Measurements from ENCODE around the gene UBQLNL. TPM values are rescaled to one million over a fixed set of nuclear protein-coding genes. Genes with fewer than 3 reads are reported as not detected.
A peak's percentile ranks its signal among the peaks of the same experiment; 100 is the strongest.

UBQLNL gene, protein sequence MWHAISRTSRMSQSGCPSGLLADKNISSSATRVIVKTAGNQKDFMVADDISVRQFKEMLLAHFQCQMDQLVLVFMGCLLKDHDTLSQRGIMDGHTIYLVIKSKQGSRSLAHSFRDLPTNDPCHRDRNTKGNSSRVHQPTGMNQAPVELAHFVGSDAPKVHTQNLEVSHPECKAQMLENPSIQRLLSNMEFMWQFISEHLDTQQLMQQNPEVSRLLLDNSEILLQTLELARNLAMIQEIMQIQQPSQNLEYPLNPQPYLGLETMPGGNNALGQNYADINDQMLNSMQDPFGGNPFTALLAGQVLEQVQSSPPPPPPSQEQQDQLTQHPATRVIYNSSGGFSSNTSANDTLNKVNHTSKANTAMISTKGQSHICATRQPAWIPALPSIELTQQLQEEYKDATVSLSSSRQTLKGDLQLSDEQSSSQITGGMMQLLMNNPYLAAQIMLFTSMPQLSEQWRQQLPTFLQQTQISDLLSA
- total RNA-seq (2012; rRNA removed), result not detected in 2 replicates

DNA sequence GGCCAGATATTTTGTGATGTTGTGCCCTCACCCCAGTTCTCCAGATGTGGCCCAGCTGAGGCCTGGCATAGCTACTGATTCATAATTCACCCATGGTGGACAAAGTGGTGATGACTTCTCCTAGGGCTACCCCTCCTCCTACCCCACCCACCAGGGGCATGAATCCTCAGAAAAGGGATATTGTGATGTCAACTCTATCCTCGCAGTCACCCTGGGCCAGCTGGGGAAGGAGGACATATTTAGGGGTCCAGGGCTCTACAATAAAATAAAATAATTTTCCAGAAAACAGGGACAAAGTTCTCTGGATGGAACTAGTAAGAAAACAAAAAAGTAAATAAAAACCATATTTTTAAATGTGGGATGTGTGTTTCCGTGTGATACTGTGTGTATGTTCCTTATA lies at the start of gene UBQLNL:
TSS of gene UBQLNL (minus strand) at position 101 of the 400 bp plus-strand sequence. CDS start 258 bp downstream, outside the sequence.
- Histone ChIP-seq H3K4me2 (ENCODE audit: low read length) (no peak within 1 kb of the TSS), H3K36me3 (ENCODE audit: insufficient read depth, low read length) (no peaks in the 10 kb centered on the region), H3K9me3 (replicated peaks; ENCODE audit: low read length) (no peaks in the 10 kb centered on the region), H3K27me3 (ENCODE audit: control insufficient read depth, insufficient read depth, low read length) (peaks cover 6% of the 10 kb centered on the region), H3K4me3 (ENCODE audit: low read length) (no peak within 1 kb of the TSS), H3K4me1 (ENCODE audit: control insufficient read depth, insufficient read depth, low read length) (no peaks in the 10 kb centered on the region), H3K9ac (ENCODE audit: low read depth, low read length) (no peak within 1 kb of the TSS)

DNA sequence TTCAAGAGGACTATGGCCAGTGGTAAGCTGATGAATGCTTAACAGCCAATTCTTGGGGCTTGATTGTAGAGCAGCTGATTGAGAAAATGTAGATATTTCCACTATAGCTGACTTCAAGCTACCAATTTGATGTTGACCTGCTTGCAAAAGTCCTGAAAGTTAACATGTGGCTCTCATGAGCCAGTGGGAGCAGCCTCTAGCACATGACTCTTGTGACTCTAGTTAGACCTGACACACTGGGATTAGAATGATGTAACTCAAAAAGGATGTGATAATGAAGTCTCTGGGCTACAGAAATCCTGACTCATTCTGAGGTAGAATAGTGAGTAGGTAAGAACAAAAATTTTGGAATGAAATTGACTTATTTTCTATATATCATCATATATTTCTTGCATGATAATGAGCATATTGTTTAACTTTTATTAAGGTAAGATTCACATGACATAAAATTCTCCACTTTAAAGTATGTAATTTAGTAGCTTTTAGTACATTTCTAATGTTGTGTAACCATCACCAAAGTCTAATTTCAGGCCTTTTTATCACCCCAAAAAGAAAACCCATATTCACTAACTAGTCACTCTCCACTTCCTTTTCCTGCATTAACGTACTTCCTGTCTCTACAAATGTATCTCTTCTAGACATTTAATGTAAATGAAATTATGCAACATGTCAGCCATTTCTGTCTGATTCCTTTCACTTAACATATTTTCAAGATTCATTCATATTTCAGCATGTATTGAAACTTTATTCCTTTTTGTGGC lies 47.9 kb upstream of the UBQLNL start:
- H3K27me3 ChIP-seq (ENCODE audit: control insufficient read depth, insufficient read depth, low read length), result no peaks in the 10 kb centered on the region
- no peaks in the 10 kb centered on the region for H3K36me3 ChIP-seq (ENCODE audit: insufficient read depth, low read length)
- H3K4me2 ChIP-seq (ENCODE audit: low read length), result no peak overlapping the region
- H3K4me3 ChIP-seq (ENCODE audit: low read length), result no peak overlapping the region
- H3K4me1 ChIP-seq (ENCODE audit: control insufficient read depth, insufficient read depth, low read length), result no peaks in the 10 kb centered on the region
- H3K9me3 ChIP-seq (replicated peaks; ENCODE audit: low read length), result no peaks in the 10 kb centered on the region
- H3K9ac ChIP-seq (ENCODE audit: low read depth, low read length), result no peak overlapping the region

GRCh38 chr11:5557751-5558150 lies 41.3 kb upstream of the UBQLNL start:
- Histone ChIP-seq H3K4me1 (ENCODE audit: control insufficient read depth, insufficient read depth, low read length) (no peaks in the 10 kb centered on the region), H3K9me3 (replicated peaks; ENCODE audit: low read length) (no peaks in the 10 kb centered on the region), H3K9ac (ENCODE audit: low read depth, low read length) (no peak overlapping the region), H3K27me3 (ENCODE audit: control insufficient read depth, insufficient read depth, low read length) (peaks cover 3% of the 10 kb centered on the region), H3K4me3 (ENCODE audit: low read length) (no peak overlapping the region), H3K36me3 (ENCODE audit: insufficient read depth, low read length) (no peaks in the 10 kb centered on the region), H3K4me2 (ENCODE audit: low read length) (no peak overlapping the region)

GRCh38 chr11:5556596-5557188 lies 40.2 kb upstream of the UBQLNL start:
- Histone ChIP-seq H3K9me3 (replicated peaks; ENCODE audit: low read length) (no peaks in the 10 kb centered on the region), H3K4me2 (ENCODE audit: low read length) (no peak overlapping the region), H3K9ac (ENCODE audit: low read depth, low read length) (no peak overlapping the region), H3K27me3 (ENCODE audit: control insufficient read depth, insufficient read depth, low read length) (peaks cover 3% of the 10 kb centered on the region), H3K36me3 (ENCODE audit: insufficient read depth, low read length) (no peaks in the 10 kb centered on the region), H3K4me1 (ENCODE audit: control insufficient read depth, insufficient read depth, low read length) (no peaks in the 10 kb centered on the region), H3K4me3 (ENCODE audit: low read length) (no peak overlapping the region)

DNA sequence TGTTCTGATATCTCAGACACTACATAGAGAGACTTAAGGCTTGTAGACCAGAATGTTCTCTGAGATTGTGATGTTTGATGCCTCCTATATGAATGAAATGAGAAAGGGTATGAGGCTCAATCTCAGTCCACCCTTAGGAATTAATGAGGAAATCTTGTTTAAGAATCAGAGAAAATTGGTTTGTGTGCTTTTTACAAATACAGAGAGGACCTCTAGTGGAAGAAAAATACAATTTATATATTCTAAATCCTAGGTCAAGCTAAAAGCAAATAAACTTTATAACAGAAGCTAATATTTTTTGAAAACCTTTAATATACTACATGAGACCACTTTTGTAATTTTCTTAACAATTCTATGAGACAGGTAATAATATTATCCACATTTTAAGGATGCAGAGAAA lies 36.8 kb upstream of the UBQLNL start:
- Histone ChIP-seq H3K27me3 (ENCODE audit: control insufficient read depth, insufficient read depth, low read length) (peaks cover 3% of the 10 kb centered on the region), H3K4me2 (ENCODE audit: low read length) (no peak overlapping the region), H3K36me3 (ENCODE audit: insufficient read depth, low read length) (no peaks in the 10 kb centered on the region), H3K9ac (ENCODE audit: low read depth, low read length) (no peak overlapping the region), H3K4me3 (ENCODE audit: low read length) (no peak overlapping the region), H3K9me3 (replicated peaks; ENCODE audit: low read length) (no peaks in the 10 kb centered on the region), H3K4me1 (ENCODE audit: control insufficient read depth, insufficient read depth, low read length) (peaks cover 12% of the 10 kb centered on the region)

- Histone ChIP-seq H3K36me3 (ENCODE audit: insufficient read depth, low read length) (no peaks in the 10 kb centered on the region), H3K9me3 (replicated peaks; ENCODE audit: low read length) (no peaks in the 10 kb centered on the region), H3K9ac (ENCODE audit: low read depth, low read length) (no peak overlapping the region), H3K4me2 (ENCODE audit: low read length) (peak overlapping the region; percentile 54), H3K27me3 (ENCODE audit: control insufficient read depth, insufficient read depth, low read length) (no peaks in the 10 kb centered on the region), H3K4me1 (ENCODE audit: control insufficient read depth, insufficient read depth, low read length) (peaks cover 12% of the 10 kb centered on the region), H3K4me3 (ENCODE audit: low read length) (no peak overlapping the region)
Observed at GRCh38 chr11:5550440-5551095, 34.1 kb upstream of the UBQLNL start.

- Histone ChIP-seq H3K27me3 (ENCODE audit: control insufficient read depth, insufficient read depth, low read length) (no peaks in the 10 kb centered on the region), H3K4me2 (ENCODE audit: low read length) (no peak within 1 kb of the TSS), H3K4me3 (ENCODE audit: low read length) (no peak within 1 kb of the TSS), H3K36me3 (ENCODE audit: insufficient read depth, low read length) (no peaks in the 10 kb centered on the region), H3K9ac (ENCODE audit: low read depth, low read length) (no peak within 1 kb of the TSS), H3K4me1 (ENCODE audit: control insufficient read depth, insufficient read depth, low read length) (peaks cover 12% of the 10 kb centered on the region), H3K9me3 (replicated peaks; ENCODE audit: low read length) (no peaks in the 10 kb centered on the region)
Observed at GRCh38 chr11:5548440-5548839, 31.9 kb upstream of the UBQLNL start, which contains the start of gene OR52H1. Gene OR52H1 (minus strand): TSS chr11:5548540. CDS start chr11:5545505, 3,035 bp downstream.

- H3K36me3 ChIP-seq (ENCODE audit: insufficient read depth, low read length), result no peaks in the 10 kb centered on the region
- H3K4me3 ChIP-seq (ENCODE audit: low read length), result no peak overlapping the region
- H3K27me3 ChIP-seq (ENCODE audit: control insufficient read depth, insufficient read depth, low read length), result no peaks in the 10 kb centered on the region
- peaks cover 12% of the 10 kb centered on the region for H3K4me1 ChIP-seq (ENCODE audit: control insufficient read depth, insufficient read depth, low read length)
- H3K4me2 ChIP-seq (ENCODE audit: low read length), result no peak overlapping the region
- no peak overlapping the region for H3K9ac ChIP-seq (ENCODE audit: low read depth, low read length)
- H3K9me3 ChIP-seq (replicated peaks; ENCODE audit: low read length), result no peaks in the 10 kb centered on the region
Observed at GRCh38 chr11:5547982-5548381, 31.5 kb upstream of the UBQLNL start.

DNA sequence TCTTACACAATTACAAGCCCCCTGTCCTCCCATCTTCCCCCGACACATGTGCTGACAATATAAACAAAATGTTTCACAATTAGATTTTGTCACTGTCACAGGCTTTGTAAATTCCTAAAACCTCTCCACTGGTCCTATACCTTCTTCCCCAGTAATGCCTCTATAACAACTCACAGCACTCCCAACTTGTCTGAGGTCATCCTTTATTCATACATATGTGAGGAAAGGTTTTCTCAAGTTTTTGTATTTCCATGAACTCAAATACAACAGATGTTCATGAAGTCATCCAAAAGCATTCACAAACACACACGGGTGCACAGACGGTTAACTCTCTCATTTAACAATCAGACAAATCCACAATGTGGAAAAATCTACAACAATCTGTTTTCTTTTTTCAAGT lies 30.0 kb upstream of the UBQLNL start:
- Histone ChIP-seq H3K36me3 (ENCODE audit: insufficient read depth, low read length) (no peaks in the 10 kb centered on the region), H3K9me3 (replicated peaks; ENCODE audit: low read length) (no peaks in the 10 kb centered on the region), H3K4me2 (ENCODE audit: low read length) (no peak overlapping the region), H3K4me1 (ENCODE audit: control insufficient read depth, insufficient read depth, low read length) (peaks cover 12% of the 10 kb centered on the region), H3K27me3 (ENCODE audit: control insufficient read depth, insufficient read depth, low read length) (no peaks in the 10 kb centered on the region), H3K9ac (ENCODE audit: low read depth, low read length) (no peak overlapping the region), H3K4me3 (ENCODE audit: low read length) (no peak overlapping the region)

DNA sequence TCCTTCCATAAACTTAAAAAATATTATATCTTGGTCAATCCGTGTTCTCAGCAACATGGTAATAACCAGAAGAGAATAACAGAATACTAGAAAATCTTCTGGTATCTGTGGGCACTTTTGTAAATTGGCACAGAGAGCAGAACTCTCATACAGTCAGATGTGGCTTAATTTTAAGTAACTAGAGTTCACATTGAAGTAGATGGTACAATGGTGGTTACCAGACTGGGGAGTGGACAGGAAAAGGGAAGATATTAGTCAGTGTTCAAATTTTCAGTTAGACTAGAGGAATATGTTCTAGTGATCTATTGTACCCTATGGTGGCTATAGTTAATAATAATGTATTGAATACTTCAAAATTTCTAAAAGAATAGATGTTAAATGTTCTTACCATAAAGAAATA lies 24.9 kb upstream of the UBQLNL start:
- no peak overlapping the region for H3K9ac ChIP-seq (ENCODE audit: low read depth, low read length)
- H3K4me2 ChIP-seq (ENCODE audit: low read length), result no peak overlapping the region
- no peaks in the 10 kb centered on the region for H3K9me3 ChIP-seq (replicated peaks; ENCODE audit: low read length)
- no peaks in the 10 kb centered on the region for H3K4me1 ChIP-seq (ENCODE audit: control insufficient read depth, insufficient read depth, low read length)
- H3K36me3 ChIP-seq (ENCODE audit: insufficient read depth, low read length), result no peaks in the 10 kb centered on the region
- H3K27me3 ChIP-seq (ENCODE audit: control insufficient read depth, insufficient read depth, low read length), result no peaks in the 10 kb centered on the region
- H3K4me3 ChIP-seq (ENCODE audit: low read length), result no peak overlapping the region

DNA sequence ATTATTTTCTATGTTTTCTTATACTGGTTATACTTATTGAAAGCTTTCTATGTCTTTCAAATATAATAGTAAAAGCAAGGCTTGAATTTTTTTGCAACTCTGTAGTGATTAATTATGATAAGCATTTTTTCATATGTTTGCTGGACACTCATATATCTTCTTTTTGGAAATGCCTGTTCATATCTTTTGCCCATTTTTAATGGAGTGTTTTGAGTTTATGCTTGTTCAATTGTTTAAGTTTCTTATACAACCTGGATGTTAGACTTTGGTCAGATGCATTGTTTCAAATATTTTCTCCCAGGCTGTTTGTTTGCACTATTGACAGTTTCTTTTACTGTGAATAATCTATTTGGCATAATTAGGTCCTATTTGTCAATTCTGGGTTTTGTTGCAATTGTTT lies 20.0 kb upstream of the UBQLNL start:
- no peak overlapping the region for H3K4me3 ChIP-seq (ENCODE audit: low read length)

More for the DNA sequence above, 20.0 kb upstream of the UBQLNL start:
- no peak overlapping the region for H3K9ac ChIP-seq (ENCODE audit: low read depth, low read length)
- no peaks in the 10 kb centered on the region for H3K36me3 ChIP-seq (ENCODE audit: insufficient read depth, low read length)
- no peaks in the 10 kb centered on the region for H3K4me1 ChIP-seq (ENCODE audit: control insufficient read depth, insufficient read depth, low read length)
- no peak overlapping the region for H3K4me2 ChIP-seq (ENCODE audit: low read length)
- no peaks in the 10 kb centered on the region for H3K9me3 ChIP-seq (replicated peaks; ENCODE audit: low read length)
- peaks cover 10% of the 10 kb centered on the region for H3K27me3 ChIP-seq (ENCODE audit: control insufficient read depth, insufficient read depth, low read length)
